DOHH2 (cell line): ENCODE results near the gene PLA2G1B.

Experiments
- EZH2phosphoT487 ChIP-seq: fragments of 200-600 bp; sonication (generic); IDR thresholded peaks from 2 replicates; pipeline ENCODE4 v1.6.1; 2017; ENCODE audit warnings: borderline replicate concordance, mild to moderate bottlenecking, antibody characterized with exemption, low read length, moderate library complexity, mixed read lengths
- TF ChIP-seq, protein P1 (sequence below): fragments of 200-600 bp; sonication (generic); IDR thresholded peaks from one replicate; pipeline ENCODE4 v1.5.1; 2014; ENCODE audit warnings: antibody characterized with exemption, mild to moderate bottlenecking, low read depth, low read length; ENCODE audit not compliant: poor library complexity, severe bottlenecking

DNA sequence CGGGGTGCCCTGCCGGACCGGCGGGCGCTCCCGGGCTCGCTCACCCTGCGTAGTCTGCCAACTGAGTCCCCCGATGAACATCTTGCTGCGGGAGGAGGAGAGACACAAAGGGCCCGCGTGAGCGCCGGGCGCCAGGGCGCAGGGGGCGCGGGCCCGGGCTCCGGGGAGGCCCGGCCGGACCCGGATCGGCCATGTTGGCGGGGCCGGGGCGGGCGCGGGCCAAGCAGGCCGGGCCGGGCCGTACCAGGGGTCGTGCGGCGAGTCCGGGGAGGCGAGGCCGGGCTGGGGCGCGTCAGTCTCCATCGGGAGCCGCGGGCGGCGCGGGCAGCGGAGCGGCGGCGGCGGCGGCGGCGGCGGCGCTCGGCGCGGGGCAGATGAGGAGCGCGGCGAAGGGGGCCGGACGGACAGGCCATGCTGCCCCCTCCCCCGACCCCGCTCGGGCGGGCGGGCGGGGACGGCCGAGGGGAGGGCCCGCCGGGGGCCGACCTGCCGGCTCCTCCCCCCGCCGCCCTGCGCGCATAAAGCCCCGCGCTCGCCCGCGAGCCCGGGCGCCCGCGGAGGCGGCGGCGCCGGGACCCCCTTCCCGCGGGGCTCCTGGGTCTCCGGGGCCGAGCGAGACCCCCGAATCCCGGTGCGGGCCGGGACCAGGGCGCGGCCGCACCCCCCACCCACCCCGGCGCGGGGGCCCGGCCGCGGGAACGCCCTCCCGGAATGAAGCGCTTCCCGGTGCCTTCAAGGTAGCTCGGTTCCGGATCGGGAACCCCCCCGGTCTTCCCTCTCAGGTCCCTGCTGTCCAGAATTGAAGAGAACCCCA, 41.4 kb upstream of the PLA2G1B start, which contains the start of gene MSI1:
- TF ChIP-seq, protein P1, sequence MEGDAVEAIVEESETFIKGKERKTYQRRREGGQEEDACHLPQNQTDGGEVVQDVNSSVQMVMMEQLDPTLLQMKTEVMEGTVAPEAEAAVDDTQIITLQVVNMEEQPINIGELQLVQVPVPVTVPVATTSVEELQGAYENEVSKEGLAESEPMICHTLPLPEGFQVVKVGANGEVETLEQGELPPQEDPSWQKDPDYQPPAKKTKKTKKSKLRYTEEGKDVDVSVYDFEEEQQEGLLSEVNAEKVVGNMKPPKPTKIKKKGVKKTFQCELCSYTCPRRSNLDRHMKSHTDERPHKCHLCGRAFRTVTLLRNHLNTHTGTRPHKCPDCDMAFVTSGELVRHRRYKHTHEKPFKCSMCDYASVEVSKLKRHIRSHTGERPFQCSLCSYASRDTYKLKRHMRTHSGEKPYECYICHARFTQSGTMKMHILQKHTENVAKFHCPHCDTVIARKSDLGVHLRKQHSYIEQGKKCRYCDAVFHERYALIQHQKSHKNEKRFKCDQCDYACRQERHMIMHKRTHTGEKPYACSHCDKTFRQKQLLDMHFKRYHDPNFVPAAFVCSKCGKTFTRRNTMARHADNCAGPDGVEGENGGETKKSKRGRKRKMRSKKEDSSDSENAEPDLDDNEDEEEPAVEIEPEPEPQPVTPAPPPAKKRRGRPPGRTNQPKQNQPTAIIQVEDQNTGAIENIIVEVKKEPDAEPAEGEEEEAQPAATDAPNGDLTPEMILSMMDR, result no peak
- no peak for TF ChIP-seq EZH2phosphoT487
